HepG2 (cell line): ENCODE results near the gene ANKS1A. TPM values are rescaled to one million over a fixed set of nuclear protein-coding genes. Genes with fewer than 3 reads are reported as not detected.
"Not testable (repeated sequence)": the region's sequence is repeated elsewhere in the genome, so short reads cannot be mapped to it uniquely, and the experiment has no call there.

Experiments
- ATAC-seq: fragments of 200-7000 bp; cut with Tn5 transposase; 3 replicates; pipeline ENCODE4 v1.9.1; 2020; ENCODE audit warnings: mild to moderate bottlenecking, moderate library complexity
- BruUV-seq: library from RNA; stranded (reverse); fragments of 400-500 nt; replicated peaks from 2 replicates; lab custom pipeline; 2021; lab: Mats Ljungman, UMichigan
- CTCF ChIA-PET: fragments of 300-600 bp; formaldehyde crosslinking; extraction: SDS; loops from one replicate; lab custom pipeline; 2021; ENCODE audit warnings: low total read pairs, inconsistent platforms, low intra/inter-chr PET ratio; lab: Yijun Ruan, JAX
- POLR2A ChIA-PET: fragments of 350-600 bp; sonication (Branson Sonifier 250); formaldehyde crosslinking; loops from one replicate; lab custom pipeline; 2020; ENCODE audit warnings: antibody characterized with exemption, inconsistent platforms; lab: Yijun Ruan, JAX
- DNase-seq: peaks from one replicate; pipeline ENCODE4 v3.0.0-alpha.2; 2015; ENCODE audit warnings: low spot score
- FAIRE-seq: peaks from 3 replicates; lab custom pipeline; 2011; peaks lifted over from hg19 to GRCh38; lab: Jason Lieb, UNC
- H2AFZ ChIP-seq: one replicate; pipeline ENCODE4 v1.6.1; 2011; ENCODE audit warnings: low read length, inconsistent platforms
- H3K27ac ChIP-seq: fragments of 300-600 bp; 3 replicates; pipeline ENCODE4 v1.8.0; 2011; ENCODE audit warnings: mixed run types, mild to moderate bottlenecking, mixed read lengths, low read length, inconsistent platforms; ENCODE audit not compliant: insufficient read depth; ENCODE audit errors: extremely low read length
- H3K27me3 ChIP-seq, 2 experiments: fragments of 200-600 bp in 1 of 2; 2 replicates in 1 of 2; 3 replicates in 1 of 2; pipeline versions ENCODE4 v1.6.0 to v1.8.0; 2011; ENCODE audit warnings: low read length in 2 of 2, mild to moderate bottlenecking in 2 of 2, moderate library complexity in 2 of 2, inconsistent platforms in 1 of 2; ENCODE audit not compliant: insufficient read depth in 2 of 2, control insufficient read depth in 1 of 2
- H3K36me3 ChIP-seq, 2 experiments: fragments of 200-600 bp in 1 of 2; replicated peaks in 1 of 2; 2 replicates in 1 of 2; 3 replicates in 1 of 2; pipeline versions ENCODE4 v1.5.1 to v1.8.0; 2011; ENCODE audit warnings: low read length in 2 of 2, inconsistent platforms in 1 of 2; ENCODE audit not compliant: insufficient read depth in 2 of 2, control insufficient read depth in 1 of 2
- H3K4me1 ChIP-seq: 2 replicates; pipeline ENCODE4 v1.5.1; 2012; ENCODE audit warnings: low read length, inconsistent platforms; ENCODE audit not compliant: insufficient read depth
- H3K4me2 ChIP-seq: 2 replicates; pipeline ENCODE4 v1.6.0; 2011; ENCODE audit warnings: low read depth, low read length, inconsistent platforms
- H3K4me3 ChIP-seq, 3 experiments: fragments of 200-600 bp in 1 of 3; sonication (generic), shearing (Covaris generic) in 1 of 3; replicated peaks in 1 of 3; 2 replicates each; pipeline ENCODE4 v1.5.1; 2011 to 2016; ENCODE audit warnings: low read length in 3 of 3, inconsistent platforms in 2 of 3, low read depth in 2 of 3, mild to moderate bottlenecking in 2 of 3, control low read depth in 1 of 3, mixed read lengths in 1 of 3; ENCODE audit not compliant: insufficient read depth in 1 of 3
- H3K79me2 ChIP-seq: one replicate; pipeline ENCODE4 v1.6.1; 2011; ENCODE audit warnings: low read length, inconsistent platforms; ENCODE audit not compliant: insufficient read depth
- H3K9ac ChIP-seq: 2 replicates; pipeline ENCODE4 v1.6.0; 2011; ENCODE audit warnings: mild to moderate bottlenecking, low read depth, low read length, inconsistent platforms; ENCODE audit not compliant: insufficient read depth
- H3K9me3 ChIP-seq: 2 replicates; pipeline ENCODE4 v1.5.1; 2012; ENCODE audit warnings: mild to moderate bottlenecking, low read length
- H4K20me1 ChIP-seq: 2 replicates; pipeline ENCODE4 v1.6.0; 2011; ENCODE audit warnings: inconsistent platforms, mild to moderate bottlenecking, low read length, moderate library complexity; ENCODE audit not compliant: insufficient read depth
- FOSL2 ChIP-seq: sonication (generic); formaldehyde crosslinking; IDR thresholded peaks from 2 replicates; pipeline ENCODE4 v1.4.0; 2020; ENCODE audit warnings: missing genetic modification reagents
- KDM3A ChIP-seq: IDR thresholded peaks from 2 replicates; pipeline ENCODE4 v1.6.1; 2018; ENCODE audit warnings: low read depth, missing compliant biosample characterization
- ZNF12 ChIP-seq: sonication (generic); formaldehyde crosslinking; IDR thresholded peaks from 2 replicates; pipeline ENCODE4 v1.5.0; 2020; ENCODE audit warnings: missing genetic modification reagents
- ZNF460 ChIP-seq: sonication (generic); formaldehyde crosslinking; IDR thresholded peaks from 2 replicates; pipeline ENCODE4 v1.5.1; 2020; ENCODE audit warnings: missing genetic modification reagents, mild to moderate bottlenecking, borderline replicate concordance
- WGBS: methylation state at CpG from one replicate; pipeline ENCODE4 v1.1.6; 2017; ENCODE audit warnings: low lambda C conversion rate; 5-methylcytosine and 5-hydroxymethylcytosine counted together
- in situ Hi-C: cut with HindIII; loops from 2 replicates; pipeline ENCODE4 v1.10.0; 2017; ENCODE audit warnings: low pct_unique_long_range_greater_than_20kb; ENCODE audit not compliant: extremely low pct_ligation_motif_present
- intact Hi-C: fragments of 100-400 bp; cut with micrococcal nuclease; formaldehyde crosslinking; loops from one replicate; pipeline ENCODE4 v1.10.0; 2022; ENCODE audit not compliant: unreplicated experiment
- polyA plus RNA-seq, 8 experiments: library from polyadenylated mRNA; depleted of rRNA in 3 of 8; stranded (reverse) in 7 of 8; unstranded in 1 of 8; fragments of >200 nt; fragmentation: Illumina TruSeq in 4 of 8; extraction: Trizol in 4 of 8; gene quantifications; 2 replicates each; pipeline versions ENCODE4 v1.2.1 to v1.2.3, GENCODE V29; 2011 to 2016; ENCODE audit warnings: low read depth in 4 of 8, missing spikeins in 1 of 8, mixed read lengths in 1 of 8; ENCODE audit not compliant: insufficient read depth in 1 of 8
- total RNA-seq, 5 experiments: library from RNA; depleted of rRNA; stranded (reverse); fragments of >200 nt; fragmentation: Illumina TruSeq; extraction: Trizol; gene quantifications; 2 replicates each; pipeline ENCODE4 v1.2.3, GENCODE V29; 2016; ENCODE audit warnings: low read depth in 1 of 5

Gene ANKS1A
- total and polyA plus RNA-seq, 2 of the 13 experiments (the other 11 are each of a cell fraction or from before 2014, with no cell fraction given) = 7.2 to 15.1 TPM

- H3K9ac ChIP-seq, POLR2A ChIA-PET, H3K4me3 ChIP-seq, DNase-seq, H3K36me3 ChIP-seq, H3K27me3 ChIP-seq, H3K9me3 ChIP-seq, BruUV-seq, CTCF ChIA-PET, H2AFZ ChIP-seq, intact Hi-C loops, H4K20me1 ChIP-seq, ATAC-seq, FAIRE-seq, H3K27ac ChIP-seq, in situ Hi-C loops, H3K4me2 ChIP-seq, H3K79me2 ChIP-seq: not testable (repeated sequence)
- WGBS = 20% methylated on average over 5 of the region's 5 CpGs
- H3K4me1 ChIP-seq = peaks cover 12% of the 10 kb centered on the region; the same call in 1 of the 2 replicates
- TF ChIP-seq ZNF460 (CRISPR knock-in tag) = peak; percentile 49; the same call in 1 of the 2 replicates
Measured at GRCh38 chr6:35107761-35108160, 218.7 kb downstream of the ANKS1A start.

- CTCF ChIA-PET = no interaction called here
- WGBS = 44% methylated on average over 2 of the region's 2 CpGs
- peaks cover 1 to 4% of the 10 kb centered on the region in 2 experiments; a peak in 1 of 5 replicates for H3K27me3 ChIP-seq
- POLR2A ChIA-PET = no interaction called here
- in situ Hi-C loops = no loop called here
- no peak overlapping the region for H3K4me2 ChIP-seq
- no TSS peak for BruUV-seq
- H3K36me3 ChIP-seq = no peaks in the 10 kb centered on the region
- no peak overlapping the region for H2AFZ ChIP-seq
- peak; percentile 48 for FAIRE-seq
- intact Hi-C loops = no loop called here
- no peaks in the 10 kb centered on the region for H3K79me2 ChIP-seq
- H4K20me1 ChIP-seq = no peaks in the 10 kb centered on the region
- H3K9ac ChIP-seq = no peak overlapping the region
- no peak overlapping the region for H3K27ac ChIP-seq
- TF ChIP-seq KDM3A (CRISPR knock-in tag) (no peak), FOSL2 (CRISPR knock-in tag) (no peak), ZNF12 (CRISPR knock-in tag) (peak; percentile 97)
- no peak for ATAC-seq
- no peak overlapping the region for H3K4me3 ChIP-seq
- DNase-seq = no peak
- H3K4me1 ChIP-seq = peaks cover 12% of the 10 kb centered on the region; the same call in 1 of the 2 replicates
- no peaks in the 10 kb centered on the region for H3K9me3 ChIP-seq
Measured at GRCh38 chr6:35108309-35108885, 219.3 kb downstream of the ANKS1A start.
